ENCODE measurements around the gene CHST15. TPM values are rescaled to one million over a fixed set of nuclear protein-coding genes. Genes with fewer than 3 reads are reported as not detected.

The CHST15 gene
- total and polyA plus RNA-seq, 8 donors = 2.6 to 30.4 (median 14.6) TPM

DNA sequence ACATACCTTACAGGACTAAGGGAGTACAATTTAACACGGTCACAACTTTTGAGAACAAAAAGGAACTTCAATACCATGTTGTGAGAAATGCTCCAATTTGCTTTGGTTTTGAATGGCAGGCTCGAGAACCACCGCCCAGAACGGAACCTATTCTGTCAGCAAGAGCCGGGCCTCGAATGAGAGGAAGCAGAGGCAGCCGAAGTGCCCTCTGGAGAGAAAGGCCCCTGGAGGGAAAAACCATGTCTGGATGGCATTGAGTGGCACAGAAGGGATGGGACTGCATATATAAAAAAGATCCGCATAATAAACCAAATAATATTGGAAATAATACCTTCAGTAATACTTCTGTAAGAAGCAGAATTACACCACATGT, 85.6 kb downstream of the CHST15 start:
- H3K36me3 ChIP-seq = peaks cover 0 to 69% (median 46%) of the 10 kb centered on the region in 4 donors
- peaks cover 0 to 41% (median 19%) of the 10 kb centered on the region in 4 donors for H3K4me1 ChIP-seq
- H3K9me3 ChIP-seq = no peaks in the 10 kb centered on the region
- 88 to 94% (median 91%) methylated on average over 8 of the region's 8 CpGs for WGBS, 5 donors
- H3K27me3 ChIP-seq = no peaks in the 10 kb centered on the region
- no peak for DNase-seq
- H3K27ac ChIP-seq = peak overlapping the region in 3 of 5 donors; percentile 55 to 83 (median 71)
- intact Hi-C loops (cut with DNase I; ENCODE audit: low total_unique reads) = loop anchor here (10.0 kb wide), 1 partner anchor 77 kb away; no protein-coding TSS in a partner anchor
- H3K4me3 ChIP-seq = no peak overlapping the region
- TF ChIP-seq POLR2A (IDR thresholded peaks at IDR 0.05) (no peak), CTCF (IDR thresholded peaks at IDR 0.05) (no peak), EP300 (IDR thresholded peaks at IDR 0.05) (no peak), POLR2AphosphoS5 (IDR thresholded peaks at IDR 0.05) (no peak)

- Histone ChIP-seq H3K27me3 (no peaks in the 10 kb centered on the region), H3K27ac (peak overlapping the region in 3 of 5 donors; percentile 55 to 83 (median 71)), H3K36me3 (peaks cover 0 to 64% (median 41%) of the 10 kb centered on the region in 4 donors), H3K9me3 (no peaks in the 10 kb centered on the region), H3K4me1 (peaks cover 0 to 41% (median 19%) of the 10 kb centered on the region in 4 donors), H3K4me3 (no peak overlapping the region)
- DNase-seq = no peak
- intact Hi-C loops (cut with DNase I; ENCODE audit: low total_unique reads) = loop anchor here (10.0 kb wide), 1 partner anchor 78 kb away; no protein-coding TSS in a partner anchor
- TF ChIP-seq CTCF (IDR thresholded peaks at IDR 0.05) (no peak), POLR2AphosphoS5 (IDR thresholded peaks at IDR 0.05) (no peak), EP300 (IDR thresholded peaks at IDR 0.05) (no peak), POLR2A (IDR thresholded peaks at IDR 0.05) (no peak)
- 86 to 88% (median 87%) methylated on average over 15 to 16 of the region's 16 CpGs for WGBS, 5 donors
Observed at GRCh38 chr10:124007102-124007772, 86.2 kb downstream of the CHST15 start.

DNA sequence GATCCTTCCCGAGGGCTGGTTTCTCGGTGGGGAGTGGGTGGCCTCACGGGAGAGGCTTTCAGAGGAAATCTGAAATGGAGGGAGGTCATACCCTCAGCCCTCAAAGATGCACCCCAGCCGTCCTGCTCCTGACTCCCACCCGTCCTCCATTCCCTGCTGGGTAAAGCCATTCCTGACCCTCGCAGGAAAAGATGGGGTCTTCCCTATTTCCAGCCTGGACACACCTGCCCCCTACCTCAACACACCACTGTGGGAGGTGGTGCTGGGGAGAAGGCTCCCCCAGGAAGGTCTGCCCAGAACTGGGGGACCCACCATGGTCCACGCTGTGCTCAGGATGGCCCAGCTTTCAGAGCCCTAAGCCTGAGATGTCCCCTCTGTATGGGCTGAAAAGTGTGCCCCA, 86.9 kb downstream of the CHST15 start:
- H3K9me3 ChIP-seq = no peaks in the 10 kb centered on the region
- H3K27me3 ChIP-seq = no peaks in the 10 kb centered on the region
- 82 to 86% (median 84%) methylated on average over 6 to 7 of the region's 7 CpGs for whole genome bisulfite sequencing, 5 donors
- peaks cover 0 to 41% (median 19%) of the 10 kb centered on the region in 4 donors for H3K4me1 ChIP-seq
- intact Hi-C loops (cut with DNase I; ENCODE audit: low total_unique reads) = loop anchor here (10.0 kb wide), 1 partner anchor 78 kb away; no protein-coding TSS in a partner anchor
- H3K36me3 ChIP-seq = peaks cover 0 to 57% (median 35%) of the 10 kb centered on the region in 4 donors
- peak overlapping the region in 3 of 5 donors; percentile 55 to 83 (median 71) for H3K27ac ChIP-seq
- DNase-seq = no peak
- no peak overlapping the region for H3K4me3 ChIP-seq
- no peak for TF ChIP-seq POLR2A (IDR thresholded peaks at IDR 0.05)
- no peak for TF ChIP-seq POLR2AphosphoS5 (IDR thresholded peaks at IDR 0.05)
- no peak for TF ChIP-seq CTCF (IDR thresholded peaks at IDR 0.05)
- TF ChIP-seq EP300 (IDR thresholded peaks at IDR 0.05) = no peak

DNA sequence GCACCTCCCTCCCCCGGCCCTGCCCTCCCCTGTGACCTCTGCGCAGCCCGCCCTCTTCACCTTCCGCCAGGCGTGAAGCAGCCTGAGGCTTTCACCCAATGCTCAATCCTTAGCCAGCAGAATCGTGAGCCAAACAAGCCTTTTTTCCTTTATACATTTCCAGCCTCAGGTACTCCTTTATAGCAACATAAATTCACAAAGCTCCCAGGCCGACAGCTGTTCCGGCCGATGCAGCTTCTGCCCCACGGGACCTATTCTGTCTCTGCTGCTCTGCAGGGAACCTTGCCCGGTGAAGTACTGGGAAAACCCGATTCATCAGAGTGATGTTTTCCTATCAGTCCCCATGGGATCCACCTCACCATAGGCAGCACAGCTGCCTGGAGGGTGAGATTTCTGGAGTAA, 87.4 kb downstream of the CHST15 start:
- Histone ChIP-seq H3K9me3 (no peaks in the 10 kb centered on the region), H3K27ac (peak overlapping the region in 3 of 5 donors; percentile 55 to 83 (median 71)), H3K27me3 (no peaks in the 10 kb centered on the region), H3K4me1 (peaks cover 0 to 41% (median 19%) of the 10 kb centered on the region in 4 donors), H3K36me3 (peaks cover 0 to 51% (median 32%) of the 10 kb centered on the region in 4 donors), H3K4me3 (no peak overlapping the region)
- DNase-seq = peak in 1 of 2 donors; percentile 9
- TF ChIP-seq CTCF (IDR thresholded peaks at IDR 0.05) (no peak), EP300 (IDR thresholded peaks at IDR 0.05) (no peak), POLR2A (IDR thresholded peaks at IDR 0.05) (no peak), POLR2AphosphoS5 (IDR thresholded peaks at IDR 0.05) (no peak)
- intact Hi-C loops (cut with DNase I; ENCODE audit: low total_unique reads) = loop anchor here (10.0 kb wide), 1 partner anchor 79 kb away; no protein-coding TSS in a partner anchor
- 52 to 73% (median 65%) methylated on average over 11 to 12 of the region's 12 CpGs for WGBS, 5 donors
